ENCODE data around the gene EYA2. TPM values are rescaled to one million over a fixed set of nuclear protein-coding genes. Genes with fewer than 3 reads are reported as not detected.

Gene EYA2
- total RNA-seq, 1 experiment from 2014 or later, result not detected

DNA sequence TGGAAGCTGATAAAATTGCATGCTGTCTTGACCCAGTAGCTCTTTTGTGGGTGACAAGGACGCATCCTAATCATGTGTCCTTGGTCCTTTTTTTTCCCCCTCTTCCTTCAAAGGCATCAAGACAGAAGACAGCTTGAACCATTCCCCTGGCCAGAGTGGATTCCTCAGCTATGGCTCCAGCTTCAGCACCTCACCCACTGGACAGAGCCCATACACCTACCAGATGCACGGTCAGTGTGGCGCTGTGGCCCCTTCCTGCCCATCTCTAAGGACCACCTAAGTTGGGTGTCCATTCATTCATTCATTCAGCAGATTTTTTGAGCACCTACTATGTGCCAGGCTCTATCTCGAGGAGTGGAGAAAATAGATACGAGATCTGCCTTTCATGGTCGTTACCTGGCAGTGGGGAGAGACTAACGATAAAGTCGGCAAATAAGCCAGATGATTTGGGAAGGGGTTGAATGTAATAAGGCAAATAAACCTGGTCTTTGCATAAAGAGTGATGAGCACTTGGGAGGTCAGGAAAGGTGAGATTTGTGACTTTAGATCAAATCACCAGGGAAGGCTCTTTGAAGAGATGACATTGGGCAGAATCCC, 121.5 kb downstream of the EYA2 start:
- DNase-seq (ENCODE audit: unreplicated experiment), result no peak
- peaks cover 5% of the 10 kb centered on the region for H3K36me3 Mint-ChIP-seq (ENCODE audit: insufficient read depth, unreplicated experiment)
- no peak overlapping the region for H3K27ac Mint-ChIP-seq (ENCODE audit: low read depth, unreplicated experiment)
- TF ChIP-seq, protein P1, sequence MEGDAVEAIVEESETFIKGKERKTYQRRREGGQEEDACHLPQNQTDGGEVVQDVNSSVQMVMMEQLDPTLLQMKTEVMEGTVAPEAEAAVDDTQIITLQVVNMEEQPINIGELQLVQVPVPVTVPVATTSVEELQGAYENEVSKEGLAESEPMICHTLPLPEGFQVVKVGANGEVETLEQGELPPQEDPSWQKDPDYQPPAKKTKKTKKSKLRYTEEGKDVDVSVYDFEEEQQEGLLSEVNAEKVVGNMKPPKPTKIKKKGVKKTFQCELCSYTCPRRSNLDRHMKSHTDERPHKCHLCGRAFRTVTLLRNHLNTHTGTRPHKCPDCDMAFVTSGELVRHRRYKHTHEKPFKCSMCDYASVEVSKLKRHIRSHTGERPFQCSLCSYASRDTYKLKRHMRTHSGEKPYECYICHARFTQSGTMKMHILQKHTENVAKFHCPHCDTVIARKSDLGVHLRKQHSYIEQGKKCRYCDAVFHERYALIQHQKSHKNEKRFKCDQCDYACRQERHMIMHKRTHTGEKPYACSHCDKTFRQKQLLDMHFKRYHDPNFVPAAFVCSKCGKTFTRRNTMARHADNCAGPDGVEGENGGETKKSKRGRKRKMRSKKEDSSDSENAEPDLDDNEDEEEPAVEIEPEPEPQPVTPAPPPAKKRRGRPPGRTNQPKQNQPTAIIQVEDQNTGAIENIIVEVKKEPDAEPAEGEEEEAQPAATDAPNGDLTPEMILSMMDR (IDR thresholded peaks at IDR 0.05; ENCODE audit: unreplicated experiment), result no peak
- H3K4me3 Mint-ChIP-seq (ENCODE audit: unreplicated experiment), result no peak overlapping the region
- ChIA-PET POLR2A (interaction anchor here (0.6 kb wide), 2 partner anchors 107 to 464 kb away, joined by 3 read pairs; no protein-coding TSS in a partner anchor), CTCF (interaction anchor here (0.6 kb wide), 2 partner anchors 87 to 109 kb away, joined by 3 read pairs; no protein-coding TSS in a partner anchor)
- H3K9me3 Mint-ChIP-seq (ENCODE audit: unreplicated experiment), result no peaks in the 10 kb centered on the region
- H3K27me3 Mint-ChIP-seq (ENCODE audit: insufficient read depth, unreplicated experiment), result peaks cover 42% of the 10 kb centered on the region
- no peaks in the 10 kb centered on the region for H3K4me1 Mint-ChIP-seq (ENCODE audit: insufficient read depth, unreplicated experiment)
- intact Hi-C loops (cut with micrococcal nuclease), result no loop called here
- no TSS peak for BruUV-seq (replicated peaks)

DNA sequence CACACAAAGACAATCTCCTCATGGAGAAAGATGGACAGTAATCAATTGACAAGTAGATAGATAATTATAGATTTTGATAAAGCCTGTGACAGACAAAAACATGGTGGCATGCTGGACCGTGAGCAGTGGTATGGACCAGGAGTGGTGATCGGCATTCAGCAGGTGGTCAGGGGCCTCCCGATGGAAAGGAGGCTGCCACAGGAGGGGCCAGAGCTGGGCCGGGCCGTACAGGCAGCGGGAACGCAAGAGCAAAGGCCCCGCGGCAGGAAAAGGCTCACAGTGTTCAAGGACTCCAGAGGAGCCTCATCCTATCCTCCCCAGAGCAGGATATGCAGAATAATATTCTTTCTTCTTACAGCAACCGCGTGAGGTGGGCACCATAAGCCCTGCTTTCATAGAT, 123.7 kb downstream of the EYA2 start:
- ChIA-PET POLR2A (interaction anchor here (0.9 kb wide), 1 partner anchor 14 kb away, joined by 3 read pairs; no protein-coding TSS in a partner anchor), CTCF (interaction anchor here (1.3 kb wide), 1 partner anchor 266 kb away, joined by 5 read pairs; no protein-coding TSS in a partner anchor)
- peaks cover 47% of the 10 kb centered on the region for H3K27me3 Mint-ChIP-seq (ENCODE audit: insufficient read depth, unreplicated experiment)
- no peak overlapping the region for H3K4me3 Mint-ChIP-seq (ENCODE audit: unreplicated experiment)
- TF ChIP-seq, protein P1 (IDR thresholded peaks at IDR 0.05; ENCODE audit: unreplicated experiment), result no peak
- BruUV-seq (replicated peaks), result no TSS peak
- H3K36me3 Mint-ChIP-seq (ENCODE audit: insufficient read depth, unreplicated experiment), result peaks cover 5% of the 10 kb centered on the region
- intact Hi-C loops (cut with micrococcal nuclease), result no loop called here
- H3K27ac Mint-ChIP-seq (ENCODE audit: low read depth, unreplicated experiment), result no peak overlapping the region
- no peaks in the 10 kb centered on the region for H3K9me3 Mint-ChIP-seq (ENCODE audit: unreplicated experiment)
- H3K4me1 Mint-ChIP-seq (ENCODE audit: insufficient read depth, unreplicated experiment), result no peaks in the 10 kb centered on the region
- no peak for DNase-seq (ENCODE audit: unreplicated experiment)

DNA sequence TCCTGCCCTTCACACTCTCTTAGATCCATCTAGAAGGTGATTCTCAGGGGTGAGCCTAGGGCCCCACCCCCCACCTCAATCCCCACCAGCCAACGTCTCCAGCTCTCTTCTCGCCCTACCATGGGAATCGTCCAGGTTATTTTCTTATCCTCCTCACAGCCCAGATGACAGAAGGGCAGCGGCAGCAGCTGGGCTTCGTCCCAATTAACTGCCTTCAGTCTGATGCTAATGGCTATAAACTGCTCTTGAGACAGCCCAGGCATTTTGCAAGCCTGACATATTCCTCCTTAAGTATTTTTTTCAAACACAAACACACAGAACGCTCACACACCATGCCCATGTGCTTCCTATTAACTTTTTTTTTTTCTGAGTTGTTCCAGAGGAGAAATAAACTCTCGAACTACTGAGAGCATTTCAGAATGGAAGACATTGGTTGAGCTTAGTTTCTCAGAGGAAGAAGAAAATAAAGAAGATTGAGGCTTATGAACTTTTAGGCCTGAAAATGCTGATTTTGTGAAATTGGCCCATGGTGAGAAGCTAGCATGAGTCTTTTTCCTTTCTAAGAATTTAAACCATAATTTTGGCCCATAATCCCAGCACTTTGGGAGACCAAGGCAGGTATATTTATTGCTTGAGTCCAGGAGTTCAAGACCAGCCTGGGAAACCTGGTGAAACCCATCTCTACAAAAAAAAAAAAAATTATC, 124.6 kb downstream of the EYA2 start:
- H3K36me3 Mint-ChIP-seq (ENCODE audit: insufficient read depth, unreplicated experiment), result peaks cover 5% of the 10 kb centered on the region
- BruUV-seq (replicated peaks), result no TSS peak
- ChIA-PET CTCF (interaction anchor here (0.6 to 1.3 kb wide), 6 partner anchors 14 to 288 kb away, joined by 3 to 5 read pairs (median 4); no protein-coding TSS in a partner anchor), POLR2A (interaction anchor here (0.9 kb wide), 1 partner anchor 13 kb away, joined by 3 read pairs; no protein-coding TSS in a partner anchor)
- no peaks in the 10 kb centered on the region for H3K4me1 Mint-ChIP-seq (ENCODE audit: insufficient read depth, unreplicated experiment)
- H3K27ac Mint-ChIP-seq (ENCODE audit: low read depth, unreplicated experiment), result no peak overlapping the region
- intact Hi-C loops (cut with micrococcal nuclease), result no loop called here
- no peak overlapping the region for H3K4me3 Mint-ChIP-seq (ENCODE audit: unreplicated experiment)
- H3K27me3 Mint-ChIP-seq (ENCODE audit: insufficient read depth, unreplicated experiment), result peaks cover 47% of the 10 kb centered on the region
- H3K9me3 Mint-ChIP-seq (ENCODE audit: unreplicated experiment), result no peaks in the 10 kb centered on the region
- TF ChIP-seq, protein P1 (IDR thresholded peaks at IDR 0.05; ENCODE audit: unreplicated experiment), result no peak
- DNase-seq (ENCODE audit: unreplicated experiment), result no peak

DNA sequence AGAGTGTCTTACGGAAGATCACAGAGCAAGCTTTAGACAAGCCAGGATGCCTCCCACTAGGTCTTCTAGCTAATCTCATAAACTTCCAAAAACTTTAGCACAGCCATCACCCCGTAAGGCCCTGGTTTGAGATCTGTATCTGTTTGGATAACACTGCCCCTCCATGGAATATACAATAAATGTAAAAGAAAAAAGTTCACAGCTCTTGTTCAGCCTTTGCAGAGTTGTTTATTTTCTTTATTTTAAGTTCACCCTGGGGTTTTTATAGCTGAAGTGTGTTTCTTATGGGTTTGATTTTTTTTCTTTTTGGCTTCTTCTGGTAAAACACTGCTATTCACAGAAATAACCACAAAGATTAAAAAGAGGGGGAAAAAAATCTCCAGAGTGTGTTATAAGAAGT, 125.6 kb downstream of the EYA2 start:
- ChIA-PET CTCF (interaction anchor here (0.6 to 0.9 kb wide), 6 partner anchors 15 to 287 kb away, joined by 3 to 5 read pairs (median 4); no protein-coding TSS in a partner anchor), POLR2A (interaction anchor here (0.6 to 0.7 kb wide), 2 partner anchors 32 to 104 kb away, joined by 4 to 5 read pairs; no protein-coding TSS in a partner anchor)
- Mint-ChIP-seq H3K4me1 (ENCODE audit: insufficient read depth, unreplicated experiment) (no peaks in the 10 kb centered on the region), H3K36me3 (ENCODE audit: insufficient read depth, unreplicated experiment) (peaks cover 5% of the 10 kb centered on the region), H3K9me3 (ENCODE audit: unreplicated experiment) (no peaks in the 10 kb centered on the region), H3K27ac (ENCODE audit: low read depth, unreplicated experiment) (no peak overlapping the region), H3K27me3 (ENCODE audit: insufficient read depth, unreplicated experiment) (peaks cover 47% of the 10 kb centered on the region), H3K4me3 (ENCODE audit: unreplicated experiment) (no peak overlapping the region)
- intact Hi-C loops (cut with micrococcal nuclease), result loop anchor here (1.0 kb wide), 2 partner anchors 253 to 262 kb away; no protein-coding TSS in a partner anchor
- TF ChIP-seq, protein P1 (IDR thresholded peaks at IDR 0.05; ENCODE audit: unreplicated experiment), result no peak
- DNase-seq (ENCODE audit: unreplicated experiment), result no peak
- no TSS peak for BruUV-seq (replicated peaks)

Measured in MCF 10A (cell line).